HG02973 (cell line): ENCODE data around the gene ARHGEF10L.

Experiments
- ATAC-seq: cut with Tn5 transposase; IDR thresholded peaks from one replicate; pipeline ENCODE4 v1.9.1; 2021; ENCODE audit warnings: moderate library complexity; ENCODE audit not compliant: unreplicated experiment

ARHGEF10L gene

DNA sequence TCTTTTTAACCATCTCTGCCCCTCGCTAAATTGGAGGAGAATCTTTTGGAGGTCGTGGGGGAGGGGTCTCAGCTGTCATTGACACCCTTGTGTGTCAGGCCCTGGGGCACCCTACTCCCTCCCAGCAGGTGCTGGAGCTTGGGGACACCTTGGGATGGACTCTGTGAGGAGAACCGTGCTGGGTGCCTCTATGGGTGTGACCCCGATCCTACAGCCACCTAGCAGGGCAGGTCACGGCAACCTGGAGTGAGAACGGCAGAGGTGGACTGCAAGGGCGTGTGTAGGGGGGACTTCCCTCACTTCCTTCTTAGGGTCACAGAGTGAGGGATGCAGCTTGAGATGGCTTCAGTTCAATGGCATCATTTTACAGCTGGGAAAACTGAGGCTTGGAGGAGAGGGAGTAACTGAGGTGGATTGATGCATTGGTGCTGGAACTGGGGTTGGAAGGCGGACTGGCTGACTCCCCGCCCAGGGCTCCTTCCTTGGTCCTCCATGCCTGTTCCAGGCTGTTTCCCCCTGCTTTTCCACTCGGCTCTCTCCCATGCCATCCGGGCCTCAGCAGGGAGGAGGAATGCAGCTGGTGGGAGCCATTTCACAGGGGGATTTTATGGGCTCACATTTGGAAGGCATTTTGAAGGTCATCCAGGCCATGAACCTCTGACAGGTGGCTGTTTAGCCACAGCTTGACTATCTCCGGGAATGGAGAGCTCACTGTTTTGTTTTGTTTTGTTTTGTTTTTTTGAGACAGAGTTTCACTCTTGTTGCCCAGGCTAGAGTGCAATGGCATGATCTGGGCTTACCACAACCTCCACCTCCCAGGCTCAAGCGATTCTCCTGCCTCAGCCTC, 18.8 kb upstream of the ARHGEF10L start:
- ATAC-seq, result no peak

DNA sequence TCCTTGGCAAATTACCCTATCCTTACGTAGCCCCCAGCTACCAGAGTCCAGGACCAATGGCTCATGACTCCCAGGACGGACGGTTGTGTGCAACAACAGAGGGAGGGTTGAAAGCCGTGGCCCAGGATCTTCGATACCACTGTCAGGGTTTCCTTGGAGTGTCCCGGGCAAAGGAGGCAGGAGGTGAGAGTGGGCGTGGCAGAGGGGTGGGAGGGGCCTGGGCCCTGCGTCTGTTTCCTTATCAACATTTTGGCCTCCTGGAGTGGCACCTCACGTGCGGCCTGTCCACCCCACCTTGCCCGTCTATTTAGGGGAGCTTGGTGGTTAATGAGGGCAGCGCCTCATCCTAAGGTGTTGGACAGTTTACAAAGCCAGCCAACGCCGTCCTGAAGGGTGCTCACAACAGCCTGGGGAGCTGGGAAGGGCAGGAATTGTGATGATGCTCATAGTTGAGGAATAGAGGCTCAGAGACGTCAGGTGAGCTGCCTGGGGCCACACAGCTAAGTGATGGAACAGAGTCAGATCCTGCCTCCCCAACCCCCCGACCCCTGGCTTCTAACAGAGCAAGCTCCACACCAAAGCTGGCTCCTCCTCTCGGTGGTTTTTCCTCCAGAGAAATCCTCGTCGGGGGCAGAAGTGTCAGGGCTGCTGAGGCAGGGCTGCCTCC, 17.4 kb upstream of the ARHGEF10L start:
- no peak for ATAC-seq

DNA sequence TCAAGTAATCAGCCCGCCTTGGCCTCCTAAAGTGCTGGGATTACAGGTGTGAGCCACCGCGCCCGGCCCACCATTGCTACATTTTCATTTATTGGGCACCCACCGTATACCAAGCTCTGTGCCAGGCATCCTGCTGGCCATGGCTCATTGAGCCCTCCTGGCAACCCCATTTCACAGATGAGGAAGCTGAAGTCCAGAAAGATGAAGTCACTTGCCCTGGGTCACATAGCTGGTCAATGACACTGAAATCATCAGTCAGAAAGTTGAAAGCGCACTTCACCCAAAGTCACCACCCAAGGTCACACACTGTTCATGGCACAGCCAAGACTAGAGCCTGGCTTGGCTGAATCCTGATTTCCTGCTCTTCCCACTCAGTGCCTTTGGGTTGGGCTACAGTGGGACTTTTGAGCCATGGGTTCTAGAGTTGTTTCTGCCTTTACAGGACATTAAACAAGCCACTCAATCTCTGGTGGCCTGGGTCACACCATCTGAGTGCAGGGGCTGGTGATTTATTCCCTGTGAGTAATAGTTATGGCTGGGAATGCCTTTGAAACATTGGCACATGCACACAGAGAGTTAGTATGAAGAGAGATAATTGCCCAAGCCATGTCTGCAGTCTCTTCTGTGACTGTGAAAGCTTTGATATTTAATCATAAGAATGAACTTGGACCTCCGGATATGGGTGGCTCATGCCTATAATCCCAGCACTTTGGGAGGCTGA, 16.0 kb upstream of the ARHGEF10L start:
- ATAC-seq, result no peak

DNA sequence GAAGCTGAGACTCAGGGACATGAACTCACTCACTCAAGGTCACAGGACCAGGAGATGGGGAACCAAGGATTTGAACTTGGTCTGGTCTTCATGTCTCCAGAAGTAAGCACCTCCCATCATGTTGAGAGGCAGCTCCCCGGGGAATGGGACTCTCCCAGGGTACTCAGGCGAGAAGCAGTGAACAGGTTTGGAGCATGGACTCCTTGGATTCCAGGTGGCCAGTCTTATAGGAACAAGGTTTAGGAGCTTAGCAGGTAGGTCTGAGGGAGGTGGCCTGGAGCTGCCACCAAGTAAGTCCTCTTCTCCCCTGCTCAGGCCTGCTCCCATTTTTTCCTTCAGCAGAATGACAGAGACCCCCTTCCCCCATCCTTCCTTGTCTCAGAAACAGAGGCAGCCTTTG, 14.9 kb upstream of the ARHGEF10L start:
- ATAC-seq, result no peak

DNA sequence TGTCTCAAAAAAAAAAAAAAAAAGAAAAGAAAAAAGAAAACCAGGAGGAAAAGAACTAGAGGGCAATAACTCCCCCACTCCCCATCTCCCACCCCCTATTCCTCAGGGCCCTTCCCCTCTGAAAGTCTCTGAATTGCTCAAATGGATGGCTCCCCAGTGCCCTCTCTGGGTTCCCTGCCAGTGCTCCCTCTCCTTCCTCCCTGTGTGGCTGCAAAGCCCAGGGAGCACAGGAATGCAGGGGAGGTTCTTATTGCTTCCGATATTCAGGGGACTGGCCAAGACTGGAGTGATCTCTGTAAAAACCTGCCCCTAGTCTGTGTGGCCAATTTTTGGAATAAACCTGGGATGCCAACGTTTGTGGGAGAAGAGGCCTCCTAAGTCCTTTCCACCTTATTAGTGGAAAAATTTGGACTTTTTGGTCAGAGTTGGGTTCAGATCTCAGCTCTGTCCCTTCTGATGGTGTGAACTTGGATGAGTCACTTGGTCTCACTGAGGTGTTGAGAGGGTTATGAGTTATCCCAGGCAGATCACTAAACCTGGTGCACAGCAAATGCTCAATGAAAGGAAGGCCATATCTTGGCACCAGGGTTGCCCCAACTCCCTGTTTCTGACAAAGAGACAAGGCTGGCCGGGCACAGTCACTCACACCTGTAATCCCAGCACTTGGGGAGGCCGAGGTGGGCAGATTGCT, 13.4 kb upstream of the ARHGEF10L start:
- ATAC-seq, result no peak

DNA sequence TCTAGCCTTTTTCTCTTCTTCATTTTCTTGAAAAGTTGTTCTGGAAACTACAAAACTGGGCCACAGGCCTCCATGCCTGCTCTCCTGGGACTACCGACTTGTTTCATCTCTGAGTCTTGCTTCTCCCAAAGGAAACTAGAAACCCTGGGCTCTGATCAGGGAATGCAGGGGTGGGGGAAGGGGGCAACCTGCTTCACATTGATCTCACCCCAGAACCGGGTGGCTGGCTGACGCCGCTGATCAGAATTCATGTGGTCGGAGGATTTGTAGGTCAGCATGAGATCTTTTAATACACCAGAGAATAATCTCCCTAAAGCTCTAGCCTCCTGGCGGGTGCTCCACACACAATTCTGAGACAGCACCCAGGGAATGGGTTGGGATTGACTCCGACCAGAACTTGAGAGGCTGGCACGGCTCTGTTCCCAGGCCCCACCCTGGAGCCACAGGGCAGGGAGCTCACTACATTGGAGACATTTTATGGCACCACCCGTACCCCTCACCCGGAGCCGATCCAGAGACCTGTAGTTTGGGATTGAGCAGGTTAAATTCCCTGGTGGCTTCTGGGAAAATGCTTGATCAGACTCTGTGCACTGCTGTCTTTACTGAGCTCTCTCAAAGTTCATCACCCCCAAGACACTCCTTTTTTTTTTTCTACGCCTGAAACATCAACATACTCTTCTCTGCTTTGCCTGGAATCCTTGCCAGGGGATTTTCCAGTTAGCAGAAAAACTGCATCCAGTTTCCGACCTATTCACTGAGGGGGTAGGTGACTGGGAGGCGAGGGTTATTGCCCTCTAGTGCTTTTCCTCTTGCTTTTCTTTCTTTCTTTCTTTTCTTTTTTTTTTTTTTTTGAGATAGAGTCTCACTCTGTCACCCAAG, 12.2 kb upstream of the ARHGEF10L start:
- no peak for ATAC-seq

DNA sequence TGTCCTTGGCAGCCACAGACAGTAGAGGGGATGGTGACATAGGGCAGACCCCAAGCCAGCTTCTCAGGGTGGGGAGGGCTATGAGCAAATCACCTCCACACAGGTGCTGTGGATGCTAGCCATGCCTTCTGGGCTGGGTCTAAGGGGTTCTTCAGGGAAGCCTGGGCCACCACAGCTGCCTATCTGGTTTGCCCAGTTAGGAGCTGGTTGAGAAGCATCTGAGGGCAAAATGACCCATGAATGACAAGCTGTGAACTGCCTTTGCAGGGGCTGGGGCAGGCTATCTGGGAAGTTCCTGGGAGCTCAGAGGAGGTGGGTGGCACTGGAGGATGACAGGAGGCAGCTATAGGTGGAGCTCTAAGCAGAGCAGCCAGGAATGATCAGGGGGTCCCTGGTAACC, 10.1 kb upstream of the ARHGEF10L start:
- ATAC-seq, result no peak

DNA sequence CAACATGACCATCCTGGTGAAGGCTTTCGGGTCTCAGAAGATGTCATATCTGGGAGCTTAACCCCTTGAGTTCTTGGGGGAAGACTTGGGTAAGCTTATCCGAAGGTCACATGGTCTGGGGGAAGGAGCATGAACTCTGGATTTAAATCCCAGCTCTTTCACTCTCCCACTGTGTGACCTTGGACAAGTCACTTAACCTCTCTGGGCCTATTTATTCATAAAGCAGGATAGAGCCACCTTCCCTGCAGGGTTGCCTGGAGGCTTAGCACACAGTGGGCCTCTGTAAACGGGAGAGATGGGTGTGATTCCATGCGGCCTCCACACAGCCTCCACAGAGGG, 8.2 kb upstream of the ARHGEF10L start:
- no peak for ATAC-seq

DNA sequence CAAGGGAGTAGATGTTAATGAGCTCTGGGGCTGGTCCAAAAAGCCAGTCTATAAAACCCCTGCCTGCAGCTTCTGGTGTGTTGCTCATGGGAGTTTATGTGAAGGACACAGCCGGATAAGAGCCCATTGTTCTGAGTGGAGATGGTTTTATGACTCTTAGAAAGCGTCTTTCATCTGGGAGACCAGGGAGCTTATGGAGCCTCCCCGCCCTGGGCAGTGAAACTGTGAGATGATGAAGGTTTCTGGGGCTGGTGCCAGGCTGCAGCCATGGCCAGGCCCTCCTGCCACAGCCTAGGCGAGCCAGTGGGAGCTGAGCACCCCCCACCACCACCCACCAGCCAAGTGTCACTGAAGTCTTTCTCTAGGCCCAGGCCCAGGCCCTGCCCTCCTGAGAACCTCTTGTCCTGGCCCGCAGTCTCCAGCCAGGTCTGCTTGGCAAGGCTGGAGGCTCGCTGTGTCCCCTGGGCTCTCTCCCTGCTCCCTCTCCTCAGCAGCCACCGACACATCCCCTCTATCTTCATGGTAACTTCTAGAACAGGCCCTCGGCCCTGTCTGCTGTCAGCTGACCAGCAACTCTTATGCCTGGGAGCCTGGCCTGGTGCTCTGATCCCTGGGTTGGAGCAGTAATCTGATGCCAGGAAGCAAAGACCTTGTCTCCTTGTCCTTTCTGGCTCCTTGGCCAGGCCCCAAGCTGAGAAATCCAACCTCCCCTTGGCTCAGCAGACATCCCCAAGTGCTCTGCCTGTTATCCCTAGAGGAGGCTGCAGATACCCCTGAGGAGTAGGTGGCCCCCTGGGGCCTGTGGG, 7.6 kb upstream of the ARHGEF10L start:
- ATAC-seq, result no peak

DNA sequence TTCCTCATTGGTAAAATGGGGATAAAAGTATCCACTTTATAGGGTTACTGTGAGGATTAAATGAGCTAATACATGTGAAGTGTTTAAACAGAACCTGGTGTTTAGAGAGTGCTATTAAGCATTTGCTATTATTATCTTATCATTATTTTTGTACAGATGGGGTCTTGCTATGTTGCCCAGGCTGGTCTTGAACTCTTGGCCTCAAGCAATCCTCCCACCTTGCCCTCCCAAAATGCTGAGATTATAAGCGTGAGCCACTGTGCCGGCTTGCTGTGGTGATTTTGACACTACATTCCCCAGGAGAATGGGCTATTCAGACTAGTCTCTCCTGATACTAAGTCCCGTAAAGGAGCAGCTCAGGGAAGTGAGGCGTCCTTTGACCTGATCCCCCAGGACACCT, 6.3 kb upstream of the ARHGEF10L start:
- no peak for ATAC-seq

DNA sequence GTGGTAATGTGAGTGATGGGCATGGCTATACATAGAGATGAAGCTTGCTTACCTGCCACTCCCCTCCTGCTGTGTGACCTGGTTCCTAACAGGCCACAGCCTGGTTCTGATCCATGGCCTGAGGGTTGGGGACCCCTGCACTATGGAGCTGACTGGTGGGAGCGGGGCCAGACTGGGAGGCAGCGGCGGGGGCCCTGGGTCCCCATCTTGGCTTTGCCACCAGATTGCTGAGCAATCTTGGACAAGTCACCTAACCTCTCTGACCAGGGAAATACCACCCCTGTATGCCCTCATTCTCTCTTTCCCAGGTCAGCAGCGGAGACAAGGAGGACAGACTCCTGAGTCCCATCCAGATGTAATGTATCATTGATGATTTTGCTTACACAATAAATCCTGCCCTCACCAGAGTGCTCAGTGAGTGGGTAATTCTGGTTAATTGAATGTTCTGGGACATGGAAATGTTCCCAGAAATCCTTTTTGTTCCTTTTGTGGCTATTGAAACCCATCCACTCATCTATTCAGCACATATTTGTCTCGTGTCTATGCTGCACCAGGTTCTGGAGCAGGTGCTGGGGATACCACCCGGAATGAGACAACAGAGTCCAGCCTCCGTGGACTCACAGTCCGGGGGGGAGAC, 4.1 kb upstream of the ARHGEF10L start:
- no peak for ATAC-seq

DNA sequence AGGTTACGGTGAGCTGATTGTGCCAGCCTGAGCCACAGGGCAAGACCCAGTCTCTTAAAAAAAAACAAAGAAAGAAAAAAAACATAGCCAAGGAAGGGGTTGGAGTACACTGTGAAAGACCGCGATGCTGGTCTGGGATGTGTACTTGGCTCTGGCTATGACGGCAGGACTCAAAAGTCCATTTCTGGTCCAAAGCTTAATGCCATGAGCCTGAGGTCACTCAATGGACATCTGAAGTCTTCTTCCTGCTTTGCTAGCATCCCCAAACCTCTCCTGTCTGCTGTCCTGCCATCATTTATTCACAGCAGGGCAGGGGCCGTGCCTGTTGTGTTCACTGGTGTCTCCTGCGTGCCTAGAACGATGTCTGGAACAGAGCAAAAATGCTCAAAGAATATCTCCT, 1.5 kb upstream of the ARHGEF10L start:
- no peak for ATAC-seq

DNA sequence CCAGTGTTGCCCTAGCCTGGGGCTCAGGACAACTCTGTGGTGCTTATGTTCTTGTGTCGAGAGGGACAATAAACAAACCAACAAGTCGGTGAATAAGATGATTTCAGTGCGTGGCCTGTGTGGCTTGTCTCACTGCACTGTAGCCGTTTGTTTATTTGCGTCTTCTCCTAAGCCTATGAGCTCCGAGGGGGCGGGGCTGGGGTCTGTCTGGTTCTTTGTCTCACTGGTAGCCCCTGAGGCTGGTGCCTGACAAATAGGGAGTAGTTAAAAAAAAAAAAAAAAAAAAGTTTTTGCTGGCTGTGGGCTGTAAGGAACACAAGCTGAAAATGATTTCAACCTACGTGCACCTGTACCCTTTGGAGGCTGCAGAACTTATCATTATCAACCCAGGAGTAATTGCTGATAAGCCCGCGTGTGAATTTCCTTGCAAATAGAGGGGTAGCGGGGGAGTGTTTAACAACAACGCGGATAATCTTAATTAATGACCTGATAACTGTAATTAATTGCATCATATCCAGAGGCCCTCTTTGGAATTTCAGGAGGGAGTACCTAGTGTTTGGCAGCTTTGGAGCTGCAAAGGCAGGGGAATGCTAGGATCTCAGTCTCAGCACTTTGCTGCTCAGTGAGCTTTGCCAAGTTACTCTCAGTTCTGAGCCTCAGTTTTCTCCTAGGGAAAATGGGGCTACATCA, 925 bp upstream of the ARHGEF10L start:
- ATAC-seq, result no peak

DNA sequence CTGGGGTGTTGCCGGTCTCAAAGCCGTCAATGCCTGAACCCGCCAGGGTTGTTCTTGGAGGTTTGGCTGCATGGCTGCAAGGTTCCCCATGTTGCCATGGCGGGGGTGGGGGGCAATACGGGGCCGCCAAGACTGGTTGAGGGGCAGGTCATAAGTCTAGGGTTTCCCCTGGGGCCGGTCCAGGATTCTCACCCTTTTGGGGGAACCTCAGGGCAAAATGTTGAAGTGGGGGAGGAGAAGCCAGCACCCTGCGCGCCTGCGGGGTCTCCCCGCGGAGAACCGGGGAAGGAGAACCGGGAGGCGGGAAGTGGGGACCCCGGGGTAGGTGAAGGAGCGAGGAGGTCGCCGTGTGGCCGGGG, 401 bp upstream of the ARHGEF10L start:
- ATAC-seq, result no peak

DNA sequence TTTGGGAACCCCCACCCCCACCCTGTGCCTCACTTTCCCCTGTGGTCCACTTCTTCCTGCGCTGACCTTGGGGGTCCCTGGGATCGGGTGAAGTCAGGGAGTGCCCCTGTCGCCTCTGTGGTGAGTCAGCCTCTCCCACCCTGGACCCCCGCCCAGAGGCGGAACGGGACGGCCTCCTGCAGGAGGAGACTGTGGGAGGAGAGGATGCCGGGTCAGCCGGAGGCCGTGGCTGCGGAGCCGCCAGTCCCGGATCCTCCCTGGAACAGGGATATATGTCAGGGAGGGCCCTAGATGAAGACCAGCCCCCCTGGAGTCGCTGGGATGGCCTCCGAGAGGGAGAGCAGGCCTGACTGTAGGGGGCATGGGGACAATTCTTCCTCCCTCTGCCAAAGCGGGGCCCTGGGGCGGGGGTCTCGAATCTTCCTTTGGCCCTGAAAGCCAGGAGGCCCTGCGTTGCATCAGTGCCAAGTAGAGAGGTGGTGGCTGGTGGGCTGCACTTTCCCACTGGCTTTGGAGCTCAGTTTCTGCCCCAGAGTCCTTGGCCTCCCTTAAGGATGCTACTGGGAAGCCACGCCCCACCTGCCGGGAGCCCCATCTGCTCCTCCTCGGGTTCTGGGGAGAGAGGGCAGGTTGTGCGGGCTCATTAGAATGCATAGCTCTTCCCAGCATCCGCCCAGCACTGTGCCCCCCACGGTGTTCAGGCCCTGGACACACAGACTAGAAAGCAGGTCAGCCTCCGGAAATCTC, 930 bp downstream of the ARHGEF10L start:
- ATAC-seq, result no peak

DNA sequence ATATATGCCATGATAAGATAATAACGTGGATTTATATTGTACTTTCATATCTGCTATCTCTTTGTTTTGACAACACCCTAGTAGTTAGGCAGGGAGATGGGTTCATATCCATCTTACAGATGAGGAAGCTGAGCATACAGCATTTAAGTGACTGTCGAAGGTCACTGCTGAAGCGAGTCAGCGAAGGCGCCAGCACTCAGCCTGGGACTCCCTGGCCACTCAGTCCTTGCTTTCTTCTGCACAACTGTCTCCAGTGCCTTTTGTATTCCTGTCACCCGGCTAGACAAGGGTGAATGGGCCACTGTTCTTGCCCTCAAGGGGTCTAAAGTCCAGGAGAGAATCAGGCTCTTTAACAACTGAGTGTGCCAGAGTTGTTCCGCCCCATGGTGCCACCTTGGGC, 3.1 kb downstream of the ARHGEF10L start:
- ATAC-seq, result no peak

DNA sequence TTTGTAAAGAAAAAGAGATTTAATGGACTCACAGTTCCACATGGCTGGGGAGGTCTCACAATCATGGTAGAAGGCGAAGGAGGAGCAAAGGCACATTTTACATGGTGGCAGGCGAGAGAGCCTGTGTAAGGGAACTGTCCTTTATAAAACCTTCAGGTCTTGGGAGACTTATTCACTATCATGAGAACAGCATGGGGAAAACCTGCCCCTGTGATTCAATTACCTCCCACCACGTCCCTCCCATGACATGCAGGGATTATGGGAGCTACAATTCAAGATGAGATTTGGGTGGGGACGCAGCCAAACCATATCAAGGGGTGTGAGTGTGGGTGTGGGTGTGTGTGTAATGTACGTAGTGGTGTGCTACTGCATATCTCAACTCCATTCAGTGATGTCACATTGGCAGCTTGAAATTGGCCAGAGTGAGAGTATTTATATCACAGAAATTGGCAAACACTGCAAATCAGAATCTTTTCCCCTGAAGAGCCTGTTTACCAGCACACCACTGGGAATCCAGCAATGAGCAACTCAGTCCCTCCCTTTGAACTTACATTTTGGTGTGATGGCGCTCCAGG, 5.4 kb downstream of the ARHGEF10L start:
- ATAC-seq, result no peak

DNA sequence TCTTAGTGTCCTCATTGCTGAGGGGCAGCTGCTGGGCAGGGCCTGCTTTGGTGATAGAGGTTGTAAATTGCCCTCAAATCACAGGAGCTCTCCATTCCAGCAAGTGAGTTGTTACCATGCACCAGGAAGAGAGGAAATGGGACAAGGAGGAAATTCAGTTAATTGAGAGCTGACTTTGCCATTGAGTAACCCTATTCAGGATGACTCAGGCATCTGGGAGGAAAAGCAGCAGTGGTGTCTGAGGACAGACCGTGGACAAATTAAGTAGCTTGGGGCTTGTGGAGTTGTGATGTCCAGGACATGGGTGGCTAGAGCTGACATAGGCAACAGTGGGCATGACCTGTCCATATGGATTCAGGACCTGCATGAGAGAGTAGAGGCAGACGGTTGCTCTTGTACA, 5.9 kb downstream of the ARHGEF10L start:
- ATAC-seq, result no peak
